NT2/D1 (cell line): ENCODE measurements around the gene TNS2.

Source experiments
- SUZ12 ChIP-seq: IDR thresholded peaks from 2 replicates; pipeline ENCODE4 v1.6.1; 2011; ENCODE audit not compliant: insufficient read length, insufficient read depth; ENCODE audit errors: extremely low read depth
- YY1 ChIP-seq: IDR thresholded peaks from 2 replicates; pipeline ENCODE4 v1.6.1; 2011; ENCODE audit not compliant: insufficient read length, insufficient read depth
- ZNF274 ChIP-seq: IDR thresholded peaks from 2 replicates; pipeline ENCODE4 v1.6.1; 2011; ENCODE audit warnings: mild to moderate bottlenecking, low read depth, low read length

DNA sequence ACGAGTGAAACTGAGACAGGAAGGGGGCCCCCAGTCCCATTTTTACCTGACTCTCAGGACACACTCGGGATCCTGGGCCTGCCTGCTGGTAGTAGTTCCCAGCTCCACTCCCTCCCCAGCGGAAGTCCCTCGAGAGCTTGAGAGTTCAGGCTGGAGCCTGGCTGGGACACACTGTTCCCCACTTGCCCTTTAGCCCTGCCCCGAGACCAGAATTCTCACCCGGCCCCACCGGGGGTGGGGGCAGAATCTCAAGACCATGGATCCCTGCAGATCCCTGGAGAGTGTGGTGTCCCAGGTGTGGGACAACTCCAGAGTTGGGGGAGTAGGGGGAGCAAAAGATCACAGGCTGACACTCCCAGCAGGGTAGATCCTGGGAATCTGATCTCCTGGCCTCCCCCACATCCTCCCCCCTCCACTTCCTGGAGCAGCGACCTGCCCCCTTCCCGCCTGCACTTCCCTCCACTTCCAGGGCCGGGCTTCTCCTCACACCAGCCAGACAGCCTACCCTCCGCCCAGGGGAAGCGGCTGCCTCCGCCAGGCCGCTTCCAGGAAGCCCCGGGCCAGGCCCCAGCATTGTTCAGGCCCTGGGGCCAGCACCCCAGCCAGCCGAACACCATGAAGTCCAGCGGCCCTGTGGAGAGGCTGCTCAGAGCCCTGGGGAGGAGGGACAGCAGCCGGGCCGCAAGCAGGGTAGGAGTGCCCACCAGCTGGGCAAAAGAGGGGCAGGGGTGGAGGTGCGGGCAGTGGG lies at the start of gene TNS2:
- no peak for TF ChIP-seq SUZ12
- no peak for TF ChIP-seq ZNF274
- no peak for TF ChIP-seq YY1
